PC-3 (cell line): ENCODE results near the gene EMC1. TPM values are rescaled to one million over a fixed set of nuclear protein-coding genes. Genes with fewer than 3 reads are reported as not detected.
"Not testable (repeated sequence)": the region's sequence is repeated elsewhere in the genome, so short reads cannot be mapped to it uniquely, and the experiment has no call there.

Experiments used
- ATAC-seq: fragments of 200-7000 bp; cut with Tn5 transposase; 2 replicates; pipeline ENCODE4 v1.9.1; 2020; ENCODE audit warnings: mild to moderate bottlenecking, moderate library complexity
- BruUV-seq: library from RNA; stranded (reverse); fragments of 400-500 nt; replicated peaks from 2 replicates; lab custom pipeline; 2021; lab: Mats Ljungman, UMichigan
- CTCF ChIA-PET: fragments of 300-600 bp; sonication (Branson Sonifier 250); formaldehyde crosslinking; loops from one replicate; lab custom pipeline; 2022; ENCODE audit warnings: antibody characterized with exemption; lab: Charles Lee
- POLR2A ChIA-PET: fragments of 300-600 bp; sonication (Branson Sonifier 250); formaldehyde crosslinking; loops from one replicate; lab custom pipeline; 2022; ENCODE audit warnings: antibody characterized with exemption; ENCODE audit not compliant: unreplicated experiment; lab: Charles Lee
- DNase-seq: peaks from one replicate; pipeline ENCODE4 v3.0.0-alpha.2; 2015
- H2AFZ ChIP-seq: fragments of 300-600 bp; sonication (generic); 2 replicates; pipeline ENCODE4 v1.6.0; 2016; ENCODE audit warnings: antibody characterized with exemption, low read length
- H3F3A ChIP-seq: fragments of 300-600 bp; sonication (generic); one replicate; pipeline ENCODE4 v1.6.0; 2017; ENCODE audit warnings: antibody characterized with exemption, low read length, control low read depth, mild to moderate bottlenecking; ENCODE audit not compliant: unreplicated experiment
- H3K27ac ChIP-seq: fragments of 300-600 bp; sonication (generic); 2 replicates; pipeline ENCODE4 v1.5.1; 2016; ENCODE audit warnings: mild to moderate bottlenecking, low read length
- H3K27me3 ChIP-seq: fragments of 300-600 bp; sonication (generic); 2 replicates; pipeline ENCODE4 v1.6.1; 2016; ENCODE audit warnings: low read length, mixed read lengths
- H3K36me3 ChIP-seq: fragments of 300-600 bp; sonication (generic); 2 replicates; pipeline ENCODE4 v1.6.1; 2016; ENCODE audit warnings: low read depth, mixed run types, low read length, mixed read lengths
- H3K4me1 ChIP-seq: fragments of 300-600 bp; sonication (generic); 2 replicates; pipeline ENCODE4 v1.5.1; 2016; ENCODE audit warnings: low read length; ENCODE audit not compliant: insufficient read depth
- H3K4me2 ChIP-seq: fragments of 300-600 bp; sonication (generic); 2 replicates; pipeline ENCODE4 v1.6.0; 2016; ENCODE audit warnings: low read length
- H3K4me3 ChIP-seq: fragments of 300-600 bp; sonication (generic); 2 replicates; pipeline ENCODE4 v1.5.1; 2016; ENCODE audit warnings: mild to moderate bottlenecking, low read length, mixed read lengths
- H3K79me2 ChIP-seq: fragments of 300-600 bp; sonication (generic); 2 replicates; pipeline ENCODE4 v1.6.1; 2017; ENCODE audit warnings: low read length, mixed read lengths
- H3K9ac ChIP-seq: fragments of 300-600 bp; sonication (generic); 2 replicates; pipeline ENCODE4 v1.6.0; 2016; ENCODE audit warnings: mild to moderate bottlenecking, low read length
- H3K9me2 ChIP-seq: fragments of 300-600 bp; sonication (generic); replicated peaks from 2 replicates; pipeline ENCODE4 v1.6.1; 2016; ENCODE audit warnings: mixed run types, low read length, mixed read lengths
- H3K9me3 ChIP-seq: fragments of 300-600 bp; sonication (generic); 2 replicates; pipeline ENCODE4 v1.6.1; 2016; ENCODE audit warnings: low read length, mixed read lengths
- H4K20me1 ChIP-seq: fragments of 300-600 bp; sonication (generic); 2 replicates; pipeline ENCODE4 v1.6.1; 2016; ENCODE audit warnings: low read length, mixed read lengths
- CTCF ChIP-seq: fragments of 300-600 bp; sonication (generic); conservative IDR thresholded peaks from 2 replicates; pipeline ENCODE4 v1.5.1; 2017; ENCODE audit warnings: antibody characterized with exemption, low read depth, mild to moderate bottlenecking, low read length
- EZH2 ChIP-seq: fragments of 300-600 bp; sonication (generic); IDR thresholded peaks from one replicate; pipeline ENCODE4 v1.6.1; 2017; ENCODE audit warnings: antibody characterized with exemption, mild to moderate bottlenecking, low read length; ENCODE audit not compliant: unreplicated experiment
- EZH2phosphoT487 ChIP-seq: fragments of 300-600 bp; sonication (generic); IDR thresholded peaks from 2 replicates; pipeline ENCODE4 v1.6.1; 2018; ENCODE audit warnings: mild to moderate bottlenecking, antibody characterized with exemption, low read length, borderline replicate concordance
- intact Hi-C: fragments of 100-400 bp; cut with micrococcal nuclease; formaldehyde crosslinking; loops from 2 replicates; pipeline ENCODE4 v1.9.0; 2023
- total RNA-seq: library from RNA; depleted of rRNA; stranded (reverse); fragments of >200 nt; gene quantifications from 2 replicates; pipeline ENCODE4 v1.2.3, GENCODE V29; 2014

Gene EMC1
- total RNA-seq, 1 experiment from 2014 or later, result 60.9 TPM

GRCh38 chr1:19272064-19272463, 20.7 kb upstream of the EMC1 start:
- Histone ChIP-seq H3F3A (no peaks in the 10 kb centered on the region), H3K79me2 (no peaks in the 10 kb centered on the region), H2AFZ (no peak overlapping the region), H3K4me3 (no peak overlapping the region), H3K9me2 (no peaks in the 10 kb centered on the region), H3K4me1 (peaks cover 4% of the 10 kb centered on the region), H3K27me3 (no peaks in the 10 kb centered on the region), H4K20me1 (no peaks in the 10 kb centered on the region), H3K4me2 (no peak overlapping the region), H3K36me3 (no peaks in the 10 kb centered on the region), H3K9ac (no peak overlapping the region), H3K9me3 (no peaks in the 10 kb centered on the region), H3K27ac (no peak overlapping the region)
- TF ChIP-seq CTCF (no peak), EZH2 (no peak), EZH2phosphoT487 (no peak)
- ATAC-seq (no peak), DNase-seq (no peak)
- BruUV-seq, result no TSS peak
- intact Hi-C loops, result no loop called here
- ChIA-PET POLR2A (no interaction called here), CTCF (no interaction called here)

DNA sequence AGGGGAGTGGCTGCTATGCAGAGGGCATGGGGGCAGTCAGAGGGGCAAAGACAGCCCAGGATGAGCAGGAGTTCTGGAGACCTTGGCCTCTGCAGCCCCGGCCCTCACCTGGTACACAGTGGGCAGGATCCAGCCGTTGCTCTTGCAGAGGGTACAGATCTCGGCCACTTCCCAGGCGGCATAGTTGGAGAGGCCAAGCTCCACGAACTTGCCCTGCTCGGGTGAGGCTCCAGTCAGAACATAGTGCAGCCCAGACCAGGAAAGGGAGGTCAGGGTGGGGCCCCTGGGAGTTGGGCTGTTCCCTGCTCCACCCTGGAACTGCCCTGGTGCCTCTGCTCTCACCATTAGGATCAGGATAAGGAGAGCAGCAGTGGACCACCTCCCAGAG, 19.0 kb upstream of the EMC1 start:
- ATAC-seq, result peak; percentile 25; the same call in 1 of the 2 replicates
- CTCF ChIA-PET, H3K9me2 ChIP-seq, BruUV-seq, H3K9ac ChIP-seq, H4K20me1 ChIP-seq, POLR2A ChIA-PET, H3K36me3 ChIP-seq, intact Hi-C loops, H3K4me2 ChIP-seq, DNase-seq, H3F3A ChIP-seq, H3K4me3 ChIP-seq, H2AFZ ChIP-seq, H3K4me1 ChIP-seq, H3K9me3 ChIP-seq, H3K27me3 ChIP-seq, H3K27ac ChIP-seq, H3K79me2 ChIP-seq: not testable (repeated sequence)

DNA sequence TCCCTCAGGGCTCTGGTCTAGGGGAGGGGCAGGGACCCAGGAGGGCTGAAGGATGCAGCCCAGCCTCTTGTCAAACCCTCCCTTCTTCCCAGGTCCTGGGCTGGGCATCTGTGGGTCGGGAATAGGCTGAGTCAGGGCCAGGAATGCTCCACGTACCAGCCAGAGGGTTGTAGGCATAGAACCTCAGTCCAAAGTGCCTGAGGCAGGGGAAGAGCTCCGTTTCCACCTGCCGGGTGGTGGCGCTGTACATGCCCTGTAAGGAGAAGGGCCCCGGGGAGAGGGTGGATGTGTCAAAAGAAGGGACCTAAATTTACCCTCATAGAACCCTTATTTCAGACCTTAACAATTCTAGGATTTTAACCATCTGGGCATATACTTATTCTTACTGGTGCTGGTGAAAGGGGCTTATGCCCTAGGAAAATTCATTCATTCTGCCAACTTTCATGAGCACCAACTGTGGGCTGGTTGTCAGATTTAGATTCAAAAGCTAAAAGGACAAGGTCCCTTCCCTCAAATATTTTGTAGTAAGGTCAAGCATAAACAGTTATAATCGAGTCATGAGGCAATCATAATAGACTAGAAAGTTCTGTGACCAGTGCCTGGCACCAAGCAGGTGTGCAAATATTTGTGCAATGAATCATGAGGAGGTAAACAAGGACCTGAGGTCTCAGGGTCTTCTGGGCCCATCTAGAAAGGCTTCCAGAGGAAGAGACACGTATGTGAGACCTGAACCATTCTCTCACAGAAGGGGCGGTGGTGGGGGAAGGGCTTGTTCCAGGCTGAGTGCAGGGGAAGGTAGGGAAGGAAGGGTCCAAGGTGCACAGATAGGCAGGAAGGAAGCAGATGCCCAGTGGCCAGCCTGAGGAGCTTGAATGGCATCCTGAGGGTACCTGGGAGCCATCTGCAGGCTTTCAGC, 18.4 kb upstream of the EMC1 start:
- H2AFZ ChIP-seq, CTCF ChIA-PET, POLR2A ChIA-PET, H3K4me2 ChIP-seq, intact Hi-C loops, H3K79me2 ChIP-seq, BruUV-seq, H3K4me1 ChIP-seq, H3K9me2 ChIP-seq, H4K20me1 ChIP-seq, H3K27ac ChIP-seq, H3K9me3 ChIP-seq, H3K36me3 ChIP-seq, H3K27me3 ChIP-seq, H3K4me3 ChIP-seq, H3F3A ChIP-seq, DNase-seq, H3K9ac ChIP-seq: not testable (repeated sequence)
- ATAC-seq, result peak; percentile 82
